Nephron (organoid): ENCODE data around the gene ZNF396.

Experiments used
- H3K27ac Mint-ChIP-seq, 3 experiments: 2 replicates each; pipeline ENCODE4 v1.8.0; 2020; ENCODE audit warnings: mixed read lengths in 3 of 3, mild to moderate bottlenecking in 2 of 3, moderate library complexity in 1 of 3
- H3K27me3 Mint-ChIP-seq: 2 replicates; pipeline ENCODE4 v1.8.0; 2021; ENCODE audit warnings: low read depth, mild to moderate bottlenecking, moderate library complexity, mixed read lengths
- H3K36me3 Mint-ChIP-seq: 2 replicates; pipeline ENCODE4 v1.8.0; 2020; ENCODE audit warnings: low read depth, mixed read lengths
- H3K4me1 Mint-ChIP-seq: 2 replicates; pipeline ENCODE4 v1.8.0; 2020; ENCODE audit warnings: mixed read lengths
- H3K4me3 Mint-ChIP-seq, 3 experiments: 2 replicates each; pipeline ENCODE4 v1.8.0; 2020; ENCODE audit warnings: mild to moderate bottlenecking in 3 of 3, mixed read lengths in 3 of 3, moderate library complexity in 2 of 3
- H3K9me3 Mint-ChIP-seq: 2 replicates; pipeline ENCODE4 v1.8.0; 2020; ENCODE audit warnings: mixed read lengths
- TF ChIP-seq, protein P1 (sequence below), 3 experiments: fragments of 200-600 bp; sonication (generic); IDR thresholded peaks; one replicate each; pipeline ENCODE4 v1.5.0; 2021; ENCODE audit warnings: antibody characterized with exemption in 3 of 3; ENCODE audit not compliant: unreplicated experiment in 3 of 3

Gene ZNF396

DNA sequence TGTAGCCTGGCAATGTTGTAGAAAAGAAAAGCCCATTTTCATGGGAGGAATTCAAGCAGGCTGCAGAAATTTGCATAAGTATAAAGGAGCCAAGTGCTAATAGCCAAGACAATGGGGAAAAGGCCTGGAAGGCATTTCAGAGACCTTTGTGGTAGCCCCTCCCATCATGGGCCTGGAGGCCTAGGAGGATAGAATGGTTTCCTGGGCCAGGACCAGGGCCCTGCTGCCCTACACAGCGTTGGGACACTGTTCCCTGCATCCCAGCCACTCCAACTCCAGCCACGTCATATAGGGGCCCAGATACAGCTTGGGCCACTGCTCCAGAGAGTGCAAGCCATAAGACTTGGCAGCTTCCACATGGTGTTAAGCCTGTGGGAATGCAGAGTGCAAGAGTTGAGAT is 24.9 kb downstream of the ZNF396 start:
- peaks cover 5% of the 10 kb centered on the region for H3K4me1 Mint-ChIP-seq
- H3K27me3 Mint-ChIP-seq, result no peaks in the 10 kb centered on the region
- H3K4me3 Mint-ChIP-seq, result no peak overlapping the region
- peaks cover 4% of the 10 kb centered on the region for H3K36me3 Mint-ChIP-seq
- H3K27ac Mint-ChIP-seq, result no peak overlapping the region
- TF ChIP-seq, protein P1, sequence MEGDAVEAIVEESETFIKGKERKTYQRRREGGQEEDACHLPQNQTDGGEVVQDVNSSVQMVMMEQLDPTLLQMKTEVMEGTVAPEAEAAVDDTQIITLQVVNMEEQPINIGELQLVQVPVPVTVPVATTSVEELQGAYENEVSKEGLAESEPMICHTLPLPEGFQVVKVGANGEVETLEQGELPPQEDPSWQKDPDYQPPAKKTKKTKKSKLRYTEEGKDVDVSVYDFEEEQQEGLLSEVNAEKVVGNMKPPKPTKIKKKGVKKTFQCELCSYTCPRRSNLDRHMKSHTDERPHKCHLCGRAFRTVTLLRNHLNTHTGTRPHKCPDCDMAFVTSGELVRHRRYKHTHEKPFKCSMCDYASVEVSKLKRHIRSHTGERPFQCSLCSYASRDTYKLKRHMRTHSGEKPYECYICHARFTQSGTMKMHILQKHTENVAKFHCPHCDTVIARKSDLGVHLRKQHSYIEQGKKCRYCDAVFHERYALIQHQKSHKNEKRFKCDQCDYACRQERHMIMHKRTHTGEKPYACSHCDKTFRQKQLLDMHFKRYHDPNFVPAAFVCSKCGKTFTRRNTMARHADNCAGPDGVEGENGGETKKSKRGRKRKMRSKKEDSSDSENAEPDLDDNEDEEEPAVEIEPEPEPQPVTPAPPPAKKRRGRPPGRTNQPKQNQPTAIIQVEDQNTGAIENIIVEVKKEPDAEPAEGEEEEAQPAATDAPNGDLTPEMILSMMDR (IDR thresholded peaks at IDR 0.05; ENCODE audit: unreplicated experiment in 3 of 3), result no peak
- H3K9me3 Mint-ChIP-seq, result peaks cover 16% of the 10 kb centered on the region

GRCh38 chr18:35348001-35348400 is 29.1 kb downstream of the ZNF396 start:
- TF ChIP-seq, protein P1 (IDR thresholded peaks at IDR 0.05; ENCODE audit: unreplicated experiment in 3 of 3), result no peak
- Mint-ChIP-seq H3K27ac (no peak overlapping the region), H3K27me3 (no peaks in the 10 kb centered on the region), H3K36me3 (peaks cover 4% of the 10 kb centered on the region), H3K4me1 (peaks cover 27% of the 10 kb centered on the region), H3K4me3 (no peak overlapping the region), H3K9me3 (peaks cover 11% of the 10 kb centered on the region)

- H3K4me3 Mint-ChIP-seq, result peak overlapping the region; percentile 99
These were observed 31.2 kb downstream of the ZNF396 start for GRCh38 chr18:35345950-35346349.

DNA sequence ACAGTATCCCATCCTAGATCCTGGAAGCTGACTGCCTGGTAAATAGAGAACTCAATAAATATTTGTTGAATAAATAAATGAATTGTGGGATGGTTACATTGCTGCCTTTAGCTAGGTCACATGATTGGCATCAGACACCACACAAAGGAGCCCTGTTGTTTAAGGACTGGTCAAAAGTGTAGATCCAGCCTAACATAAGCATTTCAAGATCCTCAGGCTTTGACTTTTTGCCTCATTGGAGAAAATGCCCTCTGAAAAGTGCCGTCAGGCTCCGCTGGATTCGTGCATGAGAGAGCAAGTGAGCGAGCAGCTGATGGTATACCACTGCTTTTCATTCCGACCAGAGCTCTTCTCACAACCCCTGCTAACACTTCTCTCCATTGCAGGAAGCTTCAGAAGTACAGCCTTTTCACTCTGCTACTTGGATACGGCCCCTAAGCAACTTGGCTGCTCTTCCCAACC is 31.6 kb downstream of the ZNF396 start:
- Mint-ChIP-seq H3K27ac (peak overlapping the region; percentile 95 to 99 (median 96)), H3K9me3 (no peaks in the 10 kb centered on the region), H3K4me3 (peak overlapping the region; percentile 99), H3K36me3 (peaks cover 4% of the 10 kb centered on the region), H3K4me1 (peaks cover 33% of the 10 kb centered on the region), H3K27me3 (no peaks in the 10 kb centered on the region)
- TF ChIP-seq, protein P1 (IDR thresholded peaks at IDR 0.05; ENCODE audit: unreplicated experiment in 3 of 3), result no peak

More at GRCh38 chr18:35345950-35346349, 31.2 kb downstream of the ZNF396 start:
- H3K27ac Mint-ChIP-seq, result peak overlapping the region; percentile 95 to 99 (median 96)
- TF ChIP-seq, protein P1 (IDR thresholded peaks at IDR 0.05; ENCODE audit: unreplicated experiment in 3 of 3), result no peak
- H3K27me3 Mint-ChIP-seq, result no peaks in the 10 kb centered on the region
- no peaks in the 10 kb centered on the region for H3K9me3 Mint-ChIP-seq
- peaks cover 33% of the 10 kb centered on the region for H3K4me1 Mint-ChIP-seq
- H3K36me3 Mint-ChIP-seq, result no peaks in the 10 kb centered on the region

DNA sequence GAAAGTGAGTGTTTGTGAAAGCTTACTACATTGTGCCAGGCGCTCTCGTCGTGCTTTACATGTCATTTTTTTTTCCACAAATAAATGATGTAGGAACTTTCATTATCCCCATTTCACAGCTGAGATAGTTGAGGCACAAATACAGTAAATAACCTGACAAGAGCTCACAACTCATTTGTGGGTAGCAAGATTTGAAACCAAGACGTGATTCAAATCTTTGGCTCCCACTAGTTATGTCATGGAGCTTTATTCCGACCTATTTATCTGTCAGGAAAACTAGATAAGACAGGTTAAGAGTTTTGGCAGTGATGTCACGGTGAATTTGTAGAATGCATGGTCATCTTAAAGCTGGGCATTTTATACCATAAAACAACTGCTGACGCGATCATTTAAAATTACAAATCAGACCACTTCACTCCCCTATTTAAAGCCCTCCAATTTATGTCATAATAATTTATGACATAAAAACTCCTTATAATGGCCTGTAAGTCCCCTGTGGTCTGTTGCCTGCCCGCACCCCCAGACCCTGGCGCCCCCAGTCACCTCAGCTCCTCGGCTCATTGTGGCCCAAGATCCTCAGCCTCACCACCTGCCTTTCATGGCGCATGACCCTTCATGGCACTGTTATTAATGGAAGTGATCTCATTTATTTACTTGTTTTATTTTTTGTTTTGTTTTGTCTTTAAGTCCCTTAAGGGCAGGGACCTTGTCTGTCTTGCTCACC is 32.2 kb downstream of the ZNF396 start:
- Mint-ChIP-seq H3K27ac (peak overlapping the region; percentile 95 to 99 (median 96)), H3K4me3 (peak overlapping the region; percentile 99), H3K36me3 (peaks cover 10% of the 10 kb centered on the region)

More for the DNA sequence above, 32.2 kb downstream of the ZNF396 start:
- TF ChIP-seq, protein P1 (IDR thresholded peaks at IDR 0.05; ENCODE audit: unreplicated experiment in 3 of 3), result no peak
- H3K9me3 Mint-ChIP-seq, result no peaks in the 10 kb centered on the region
- H3K27me3 Mint-ChIP-seq, result no peaks in the 10 kb centered on the region
- H3K4me1 Mint-ChIP-seq, result peaks cover 33% of the 10 kb centered on the region
